GM23338 (cell line): ENCODE data around the gene KIF3B.

ENCODE experiments used
- POLR2AphosphoS5 ChIP-seq: IDR thresholded peaks from 2 replicates; pipeline ENCODE4 v1.6.1; 2016; ENCODE audit warnings: antibody characterized with exemption, low read depth
- ZNF462 ChIP-seq: fragments of 250-450 bp; sonication (Bioruptor Pico); IDR thresholded peaks from 2 replicates; pipeline ENCODE4 v1.5.0; 2020; ENCODE audit warnings: mild to moderate bottlenecking, moderate library complexity

GRCh38 chr20:32354592-32355416, 77.4 kb downstream of the KIF3B start:
- TF ChIP-seq ZNF462: no peak
- TF ChIP-seq POLR2AphosphoS5: no peak
